Stimulated activated naive CD4-positive, alpha-beta T cell treated with Interleukin-2 at 50 U/mL for 16 hours (primary cell): ENCODE measurements around the gene ZNF678.

ENCODE experiments used
- DNase-seq: peaks from one replicate; lab custom pipeline; 2025; lab: John Stamatoyannopoulos, UW

Gene ZNF678

GRCh38 chr1:227563324-227564201 is at the start of gene ZNF678:
Gene ZNF678 (plus strand): TSS chr1:227563556. CDS start chr1:227650992, 87,436 bp downstream.
- DNase-seq, result peak; percentile 91

GRCh38 chr1:227518876-227519275 is 44.5 kb upstream of the ZNF678 start:
- DNase-seq, result no peak

- DNase-seq, result no peak
Measured at GRCh38 chr1:227521782-227522181, 41.6 kb upstream of the ZNF678 start.

- no peak for DNase-seq
Measured at GRCh38 chr1:227526524-227526923, 36.8 kb upstream of the ZNF678 start.

- DNase-seq, result no peak
Measured at GRCh38 chr1:227532019-227532619, 31.2 kb upstream of the ZNF678 start.

- no peak for DNase-seq
Measured at GRCh38 chr1:227540170-227541098, 22.9 kb upstream of the ZNF678 start.

- DNase-seq, result no peak
Measured at GRCh38 chr1:227541129-227541528, 22.2 kb upstream of the ZNF678 start.

GRCh38 chr1:227541796-227542152 is 21.6 kb upstream of the ZNF678 start:
- no peak for DNase-seq

GRCh38 chr1:227542153-227543120 is 20.9 kb upstream of the ZNF678 start:
- DNase-seq, result peak; percentile 86

- no peak for DNase-seq
Measured at GRCh38 chr1:227543283-227544066, 19.9 kb upstream of the ZNF678 start.

- no peak for DNase-seq
Measured at GRCh38 chr1:227544067-227545050, 19.0 kb upstream of the ZNF678 start.

GRCh38 chr1:227545361-227545760 is 18.0 kb upstream of the ZNF678 start:
- no peak for DNase-seq

GRCh38 chr1:227546059-227546458 is 17.3 kb upstream of the ZNF678 start:
- DNase-seq, result no peak

GRCh38 chr1:227546598-227547309 is 16.6 kb upstream of the ZNF678 start:
- no peak for DNase-seq

GRCh38 chr1:227547310-227548118 is 15.8 kb upstream of the ZNF678 start:
- no peak for DNase-seq

- no peak for DNase-seq
Measured at GRCh38 chr1:227548119-227548397, 15.3 kb upstream of the ZNF678 start.

- no peak for DNase-seq
Measured at GRCh38 chr1:227548448-227548847, 14.9 kb upstream of the ZNF678 start.

- DNase-seq, result no peak
Measured at GRCh38 chr1:227549892-227550291, 13.5 kb upstream of the ZNF678 start.
